A673 (cell line): ENCODE data around the gene COL13A1.

ENCODE experiments used
- CTCF ChIP-seq: fragments of 300-800, 200-600 bp; sonication (generic); conservative IDR thresholded peaks from 2 replicates; pipeline ENCODE4 v1.5.1; 2017; ENCODE audit warnings: low read depth, mild to moderate bottlenecking, antibody characterized with exemption, low read length, moderate library complexity, mixed read lengths
- EZH2 ChIP-seq: fragments of 200-600 bp; sonication (generic); IDR thresholded peaks from 2 replicates; pipeline ENCODE4 v1.6.1; 2017; ENCODE audit warnings: borderline replicate concordance, low read depth, mild to moderate bottlenecking, mixed read lengths, antibody characterized with exemption, low read length; ENCODE audit not compliant: poor library complexity, severe bottlenecking

- TF ChIP-seq CTCF (no peak), EZH2 (no peak)
Observed at GRCh38 chr10:69870591-69870990, 68.9 kb downstream of the COL13A1 start.
